K562 (cell line): Measurements from ENCODE around the gene TK1. TPM values are rescaled to one million over a fixed set of nuclear protein-coding genes. Genes with fewer than 3 reads are reported as not detected.
A peak's percentile ranks its signal among the peaks of the same experiment; 100 is the strongest.

Source experiments
- CBX2 ChIP-seq: fragments of 200-600 bp; sonication (generic); IDR thresholded peaks from one replicate; pipeline ENCODE4 v1.6.1; 2012; ENCODE audit warnings: mild to moderate bottlenecking, low read length, inconsistent platforms; ENCODE audit not compliant: insufficient read depth, poor library complexity, severe bottlenecking
- CEBPG ChIP-seq, 3 experiments: fragments of 200-800 bp in 1 of 3; sonication (Bioruptor generic) in 1 of 3; sonication (generic) in 1 of 3; formaldehyde crosslinking in 1 of 3; IDR thresholded peaks in 2 of 3; conservative IDR thresholded peaks in 1 of 3; 2 replicates each; pipeline versions ENCODE4 v1.6.1 to v1.8.0; 2016 to 2022; ENCODE audit warnings: missing compliant biosample characterization in 2 of 3, missing genetic modification characterization in 2 of 3, mild to moderate bottlenecking in 1 of 3, missing genetic modification reagents in 1 of 3
- CHCHD3 ChIP-seq: fragments of 250-450 bp; sonication (Bioruptor Pico); IDR thresholded peaks from 2 replicates; pipeline ENCODE4 v2.1.2; 2022; ENCODE audit warnings: mild to moderate bottlenecking
- ERF ChIP-seq: fragments of 450-650 bp; formaldehyde crosslinking; IDR thresholded peaks from 2 replicates; pipeline ENCODE4 v1.4.0; 2020; ENCODE audit warnings: mild to moderate bottlenecking, mixed read lengths
- ESRRA ChIP-seq: fragments of 450-650 bp; IDR thresholded peaks from 2 replicates; pipeline ENCODE4 v1.6.1; 2014; ENCODE audit warnings: low read depth, mild to moderate bottlenecking, moderate library complexity, borderline replicate concordance
- EWSR1 ChIP-seq: fragments of 450-650 bp; IDR thresholded peaks from 2 replicates; pipeline ENCODE4 v1.6.1; 2018; ENCODE audit warnings: borderline replicate concordance, mild to moderate bottlenecking, low read depth, moderate library complexity; ENCODE audit not compliant: partially characterized antibody
- HNRNPK ChIP-seq: fragments of 200-400 bp; formaldehyde crosslinking; IDR thresholded peaks from one replicate; pipeline ENCODE4 v1.6.1; 2018; ENCODE audit warnings: mild to moderate bottlenecking, low read depth, low read length; ENCODE audit not compliant: poor library complexity, severe bottlenecking
- KDM1A ChIP-seq, 2 experiments: fragments of 450-650 bp; IDR thresholded peaks; 2 replicates each; pipeline ENCODE4 v1.6.1; 2016; ENCODE audit warnings: mild to moderate bottlenecking in 2 of 2
- LCOR ChIP-seq: sonication (generic); formaldehyde crosslinking; IDR thresholded peaks from 2 replicates; pipeline ENCODE4 v1.8.0; 2022; ENCODE audit warnings: mild to moderate bottlenecking, missing genetic modification reagents
- NFXL1 ChIP-seq: fragments of 450-650 bp; formaldehyde crosslinking; IDR thresholded peaks from 2 replicates; pipeline ENCODE4 v1.4.0; 2021; ENCODE audit warnings: mild to moderate bottlenecking
- PTBP1 ChIP-seq: fragments of 200-400 bp; formaldehyde crosslinking; IDR thresholded peaks from 2 replicates; pipeline ENCODE4 v1.6.1; 2017; ENCODE audit warnings: low read depth, low read length
- RBM22 ChIP-seq: fragments of 200-400 bp; formaldehyde crosslinking; IDR thresholded peaks from 2 replicates; pipeline ENCODE4 v1.6.1; 2018; ENCODE audit warnings: low read length, low read depth; ENCODE audit not compliant: poor library complexity, severe bottlenecking
- SMAD1 ChIP-seq: fragments of 150-350 bp; IDR thresholded peaks from 2 replicates; pipeline ENCODE4 v1.6.1; 2014; ENCODE audit warnings: low read length, low read depth; ENCODE audit not compliant: partially characterized antibody
- STAT5B ChIP-seq: fragments of 250-450 bp; sonication (Bioruptor Pico); IDR thresholded peaks from 2 replicates; pipeline ENCODE4 v1.8.0; 2021; ENCODE audit warnings: mild to moderate bottlenecking, inconsistent platforms
- ZNF239 ChIP-seq: fragments of 250-450 bp; sonication (Bioruptor Pico); IDR thresholded peaks from 2 replicates; pipeline ENCODE4 v1.4.0; 2020; ENCODE audit warnings: mild to moderate bottlenecking
- ZNF3 ChIP-seq: fragments of 250-450 bp; sonication (Bioruptor Pico); IDR thresholded peaks from 2 replicates; pipeline ENCODE4 v1.5.0; 2021; ENCODE audit warnings: mild to moderate bottlenecking, moderate library complexity
- polyA plus RNA-seq, 8 experiments: library from polyadenylated mRNA; depleted of rRNA in 4 of 8; stranded (reverse) in 5 of 8; unstranded in 3 of 8; fragments of >200 nt; fragmentation: Nextera tagmentation in 2 of 8; fragmentation: Illumina TruSeq in 1 of 8; extraction: Ambion mirVana in 2 of 8; extraction: Trizol in 1 of 8; gene quantifications; 2 replicates each; pipeline versions ENCODE4 v1.2.1 to v1.2.3, GENCODE V29; 2011 to 2014; ENCODE audit warnings: inconsistent platforms in 1 of 8, missing spikeins in 1 of 8
- total RNA-seq, 7 experiments: library from RNA; depleted of rRNA in 6 of 7; stranded (reverse); fragments of >200 nt in 6 of 7; fragmentation: Illumina TruSeq in 2 of 7; extraction: Trizol in 2 of 7; gene quantifications; 2 replicates each; pipeline versions ENCODE4 v1.2.1 to v1.2.3, GENCODE V29; 2011 to 2021; ENCODE audit warnings: low replicate concordance in 1 of 7
- TF ChIP-seq, protein P1 (sequence below): sonication (generic); formaldehyde crosslinking; IDR thresholded peaks from 2 replicates; pipeline ENCODE4 v1.8.0; 2022; ENCODE audit warnings: mild to moderate bottlenecking, low read depth, missing genetic modification reagents
- TF ChIP-seq, protein P2 (sequence below): fragments of 450-650 bp; formaldehyde crosslinking; IDR thresholded peaks from 2 replicates; pipeline ENCODE4 v1.4.0; 2022; ENCODE audit warnings: missing genetic modification characterization
- TF ChIP-seq, protein P3 (sequence below): sonication (generic); formaldehyde crosslinking; IDR thresholded peaks from 2 replicates; pipeline ENCODE4 v1.9.0; 2022; ENCODE audit warnings: mild to moderate bottlenecking, missing genetic modification reagents
- TF ChIP-seq, protein P4 (sequence below), 2 experiments: IDR thresholded peaks in 1 of 2; conservative IDR thresholded peaks in 1 of 2; 2 replicates each; pipeline ENCODE4 v1.6.1; 2016; ENCODE audit warnings: low read depth in 2 of 2, mild to moderate bottlenecking in 1 of 2, missing compliant biosample characterization in 1 of 2, missing genetic modification characterization in 1 of 2, moderate library complexity in 1 of 2

TK1 gene
- total and polyA plus RNA-seq, 9 of the 15 experiments (the other 6 are each of a cell fraction or from before 2014, with no cell fraction given) = 8.4 to 280 (median 103) TPM

DNA sequence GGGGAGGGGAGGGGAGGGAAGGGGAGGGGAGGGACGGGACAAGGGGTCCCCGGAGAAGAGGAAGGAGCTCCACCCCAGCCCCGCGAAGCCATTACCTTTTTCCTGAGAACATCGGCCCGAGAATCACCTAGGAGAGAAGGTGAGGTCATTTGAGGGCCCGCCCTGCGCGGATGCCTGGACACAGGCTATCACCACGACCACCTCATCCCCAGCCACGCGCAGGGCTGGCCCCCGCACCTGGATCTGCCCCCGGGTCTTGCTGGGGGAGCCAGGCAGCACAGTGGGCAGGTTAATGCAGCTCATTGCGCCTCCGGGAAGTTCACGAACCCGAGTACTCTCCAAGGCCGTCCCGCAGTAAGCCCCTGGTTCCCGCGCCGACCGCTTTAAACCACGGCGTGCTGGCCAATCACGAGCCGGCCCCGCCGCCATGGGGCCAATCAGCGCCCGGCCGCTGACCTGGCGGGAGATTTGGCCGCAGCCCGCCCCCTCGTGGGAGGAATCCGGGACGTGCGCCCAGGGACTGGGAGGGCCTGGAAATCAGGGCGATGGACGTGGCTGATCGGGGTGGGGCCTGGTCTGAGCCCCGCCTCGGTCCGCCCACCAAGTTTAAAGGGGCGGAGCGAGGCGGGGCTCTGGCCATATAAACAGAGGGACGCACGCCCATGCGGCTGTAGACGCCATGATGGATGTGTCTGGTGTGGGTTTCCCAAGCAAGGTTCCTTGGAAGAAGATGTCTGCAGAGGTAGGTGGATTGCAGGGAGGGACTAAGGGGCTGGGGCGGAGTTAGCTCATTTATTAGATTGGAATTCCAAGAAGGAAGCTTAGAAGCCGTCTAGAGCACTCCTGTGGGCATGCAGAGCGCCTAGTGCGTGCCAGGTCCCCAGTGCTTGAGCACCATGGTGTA, at the start of gene TK1, which contains the start of gene AFMID (continued):
- TF ChIP-seq, protein P1, sequence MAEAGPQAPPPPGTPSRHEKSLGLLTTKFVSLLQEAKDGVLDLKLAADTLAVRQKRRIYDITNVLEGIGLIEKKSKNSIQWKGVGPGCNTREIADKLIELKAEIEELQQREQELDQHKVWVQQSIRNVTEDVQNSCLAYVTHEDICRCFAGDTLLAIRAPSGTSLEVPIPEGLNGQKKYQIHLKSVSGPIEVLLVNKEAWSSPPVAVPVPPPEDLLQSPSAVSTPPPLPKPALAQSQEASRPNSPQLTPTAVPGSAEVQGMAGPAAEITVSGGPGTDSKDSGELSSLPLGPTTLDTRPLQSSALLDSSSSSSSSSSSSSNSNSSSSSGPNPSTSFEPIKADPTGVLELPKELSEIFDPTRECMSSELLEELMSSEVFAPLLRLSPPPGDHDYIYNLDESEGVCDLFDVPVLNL (CRISPR knock-in tag) = peak; percentile 100
- TF ChIP-seq HNRNPK (no peak), NFXL1 (CRISPR knock-in tag) (no peak), CEBPG (CRISPR knock-in tag; IDR thresholded peaks at IDR 0.05) (no peak), CEBPG (tag; conservative IDR thresholded peaks at IDR 0.05 in 1 of 2, IDR thresholded peaks at IDR 0.05 in 1 of 2) (no peak), EWSR1 (no peak), CBX2 (no peak), SMAD1 (no peak), KDM1A (IDR thresholded peaks at IDR 0.05) (peak; percentile 47 to 70; a peak in 3 of 4 replicates), ESRRA (peak; percentile 83; the same call in 1 of the 2 replicates), ERF (CRISPR knock-in tag) (peak; percentile 35; the same call in 1 of the 2 replicates), CHCHD3 (no peak), ZNF239 (CRISPR knock-in tag) (no peak), LCOR (peak; percentile 100), PTBP1 (no peak), STAT5B (CRISPR knock-in tag) (no peak), RBM22 (peak; percentile 59), ZNF3 (CRISPR knock-in tag) (no peak)
- TF ChIP-seq, protein P2, sequence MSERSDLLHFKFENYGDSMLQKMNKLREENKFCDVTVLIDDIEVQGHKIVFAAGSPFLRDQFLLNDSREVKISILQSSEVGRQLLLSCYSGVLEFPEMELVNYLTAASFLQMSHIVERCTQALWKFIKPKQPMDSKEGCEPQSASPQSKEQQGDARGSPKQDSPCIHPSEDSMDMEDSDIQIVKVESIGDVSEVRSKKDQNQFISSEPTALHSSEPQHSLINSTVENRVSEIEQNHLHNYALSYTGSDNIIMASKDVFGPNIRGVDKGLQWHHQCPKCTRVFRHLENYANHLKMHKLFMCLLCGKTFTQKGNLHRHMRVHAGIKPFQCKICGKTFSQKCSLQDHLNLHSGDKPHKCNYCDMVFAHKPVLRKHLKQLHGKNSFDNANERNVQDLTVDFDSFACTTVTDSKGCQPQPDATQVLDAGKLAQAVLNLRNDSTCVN (CRISPR knock-in tag) = peak; percentile 67; the same call in 1 of the 2 replicates
- TF ChIP-seq, protein P3, sequence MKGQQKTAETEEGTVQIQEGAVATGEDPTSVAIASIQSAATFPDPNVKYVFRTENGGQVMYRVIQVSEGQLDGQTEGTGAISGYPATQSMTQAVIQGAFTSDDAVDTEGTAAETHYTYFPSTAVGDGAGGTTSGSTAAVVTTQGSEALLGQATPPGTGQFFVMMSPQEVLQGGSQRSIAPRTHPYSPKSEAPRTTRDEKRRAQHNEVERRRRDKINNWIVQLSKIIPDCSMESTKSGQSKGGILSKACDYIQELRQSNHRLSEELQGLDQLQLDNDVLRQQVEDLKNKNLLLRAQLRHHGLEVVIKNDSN (CRISPR knock-in tag) = peak; percentile 81
- TF ChIP-seq, protein P4, sequence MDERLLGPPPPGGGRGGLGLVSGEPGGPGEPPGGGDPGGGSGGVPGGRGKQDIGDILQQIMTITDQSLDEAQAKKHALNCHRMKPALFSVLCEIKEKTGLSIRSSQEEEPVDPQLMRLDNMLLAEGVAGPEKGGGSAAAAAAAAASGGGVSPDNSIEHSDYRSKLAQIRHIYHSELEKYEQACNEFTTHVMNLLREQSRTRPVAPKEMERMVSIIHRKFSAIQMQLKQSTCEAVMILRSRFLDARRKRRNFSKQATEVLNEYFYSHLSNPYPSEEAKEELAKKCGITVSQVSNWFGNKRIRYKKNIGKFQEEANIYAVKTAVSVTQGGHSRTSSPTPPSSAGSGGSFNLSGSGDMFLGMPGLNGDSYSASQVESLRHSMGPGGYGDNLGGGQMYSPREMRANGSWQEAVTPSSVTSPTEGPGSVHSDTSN (CRISPR knock-in tag; IDR thresholded peaks at IDR 0.05; ENCODE audit: low read depth) = no peak
- TF ChIP-seq, protein P4 (tag; conservative IDR thresholded peaks at IDR 0.05; ENCODE audit: low read depth) = peak; percentile 69
